Caco-2 (cell line): ENCODE measurements around the gene IFITM10. TPM values are rescaled to one million over a fixed set of nuclear protein-coding genes. Genes with fewer than 3 reads are reported as not detected.

Experiments
- BruUV-seq: library from RNA; stranded (reverse); fragments of 400-500 nt; replicated peaks from 2 replicates; lab custom pipeline; 2021; lab: Mats Ljungman, UMichigan
- CTCF ChIA-PET: fragments of 300-600 bp; sonication (Branson Sonifier 250); formaldehyde crosslinking; loops from one replicate; lab custom pipeline; 2022; ENCODE audit warnings: antibody characterized with exemption; lab: Charles Lee
- POLR2A ChIA-PET: fragments of 300-600 bp; sonication (Branson Sonifier 250); formaldehyde crosslinking; loops from one replicate; lab custom pipeline; 2022; ENCODE audit warnings: antibody characterized with exemption; lab: Charles Lee
- DNase-seq, 2 experiments: peaks; one replicate each; pipeline versions ENCODE4 v3.0.0 to v3.0.0-alpha.2; 2020 to 2022
- H3K27me3 ChIP-seq: replicated peaks from 2 replicates; pipeline ENCODE4 v1.6.0; 2011; ENCODE audit warnings: low read length; ENCODE audit not compliant: control insufficient read depth, insufficient read depth
- H3K36me3 ChIP-seq: 2 replicates; pipeline ENCODE4 v1.5.1; 2011; ENCODE audit warnings: low read length; ENCODE audit not compliant: control insufficient read depth, insufficient read depth
- H3K4me1 ChIP-seq: fragments of 250-450 bp; sonication (Bioruptor Pico); 2 replicates; pipeline ENCODE4 v1.5.1; 2020; ENCODE audit warnings: mild to moderate bottlenecking
- H3K4me3 ChIP-seq: 2 replicates; pipeline ENCODE4 v1.5.1; 2011; ENCODE audit warnings: low read depth, mild to moderate bottlenecking, control low read depth, low read length
- H3K9me3 ChIP-seq: fragments of 250-450 bp; sonication (Bioruptor Pico); 2 replicates; pipeline ENCODE4 v1.5.1; 2020; ENCODE audit warnings: mild to moderate bottlenecking, moderate library complexity
- H3K27ac Mint-ChIP-seq: one replicate; pipeline ENCODE4 v1.8.0; 2022; ENCODE audit warnings: mixed read lengths; ENCODE audit not compliant: unreplicated experiment
- H3K27me3 Mint-ChIP-seq: one replicate; pipeline ENCODE4 v1.8.0; 2022; ENCODE audit warnings: mixed read lengths; ENCODE audit not compliant: insufficient read depth, unreplicated experiment
- H3K36me3 Mint-ChIP-seq: one replicate; pipeline ENCODE4 v1.8.0; 2022; ENCODE audit warnings: mild to moderate bottlenecking, mixed read lengths; ENCODE audit not compliant: insufficient read depth, unreplicated experiment
- H3K4me1 Mint-ChIP-seq: one replicate; pipeline ENCODE4 v1.8.0; 2022; ENCODE audit warnings: low read depth, mixed read lengths; ENCODE audit not compliant: unreplicated experiment
- H3K4me3 Mint-ChIP-seq: one replicate; pipeline ENCODE4 v1.8.0; 2022; ENCODE audit warnings: mild to moderate bottlenecking, moderate library complexity, mixed read lengths; ENCODE audit not compliant: unreplicated experiment
- H3K9me3 Mint-ChIP-seq: one replicate; pipeline ENCODE4 v1.8.0; 2022; ENCODE audit warnings: mixed read lengths; ENCODE audit not compliant: unreplicated experiment
- CTCF ChIP-seq, 2 experiments: fragments of 200-600 bp in 1 of 2; IDR thresholded peaks; 1 replicate in 1 of 2; 2 replicates in 1 of 2; pipeline versions ENCODE4 v1.5.1 to v1.8.0; 2011 to 2022; ENCODE audit warnings: antibody characterized with exemption in 1 of 2, control low read depth in 1 of 2, inconsistent platforms in 1 of 2, low read depth in 1 of 2, low read length in 1 of 2, mild to moderate bottlenecking in 1 of 2, moderate library complexity in 1 of 2; ENCODE audit not compliant: insufficient read depth in 1 of 2, severe bottlenecking in 1 of 2, unreplicated experiment in 1 of 2
- intact Hi-C: fragments of 100-400 bp; cut with micrococcal nuclease; formaldehyde crosslinking; loops from one replicate; pipeline ENCODE4 v1.10.0; 2022; ENCODE audit not compliant: unreplicated experiment
- total RNA-seq: library from RNA; stranded (reverse); gene quantifications from 2 replicates; pipeline ENCODE4 v1.2.3, GENCODE V29; 2022

Gene IFITM10
- total RNA-seq, 1 experiment from 2014 or later, result 2.7 TPM

GRCh38 chr11:1746511-1746931, 3.9 kb downstream of the IFITM10 start:
- BruUV-seq, result no TSS peak
- Mint-ChIP-seq H3K4me1 (no peaks in the 10 kb centered on the region), H3K27ac (no peak overlapping the region), H3K36me3 (peaks cover 23% of the 10 kb centered on the region), H3K9me3 (peaks cover 8% of the 10 kb centered on the region), H3K4me3 (no peak overlapping the region), H3K27me3 (peaks cover 11% of the 10 kb centered on the region)
- no peak overlapping the region for H3K4me3 ChIP-seq
- H3K4me1 ChIP-seq, result 0 out of 2 replicates have a peak, but pooled peaks cover 6% of the 10 kb centered on the region
- H3K9me3 ChIP-seq, result no peaks in the 10 kb centered on the region
- no peaks in the 10 kb centered on the region for H3K36me3 ChIP-seq
- no peak for TF ChIP-seq CTCF (IDR thresholded peaks at IDR 0.05; ENCODE audit: insufficient read depth in 1 of 2, low read depth in 1 of 2, low read length in 1 of 2, severe bottlenecking in 1 of 2, unreplicated experiment in 1 of 2)
- DNase-seq, result peak in 1 of 2 experiments; percentile 25
- intact Hi-C loops, result no loop called here
- POLR2A ChIA-PET, result no interaction called here
- CTCF ChIA-PET, result no interaction called here
- H3K27me3 ChIP-seq, result no peaks in the 10 kb centered on the region

- no peaks in the 10 kb centered on the region for H3K9me3 ChIP-seq
- no peak overlapping the region for H3K27ac Mint-ChIP-seq
- TF ChIP-seq CTCF (IDR thresholded peaks at IDR 0.05; ENCODE audit: insufficient read depth in 1 of 2, low read depth in 1 of 2, low read length in 1 of 2, severe bottlenecking in 1 of 2, unreplicated experiment in 1 of 2), result no peak
- intact Hi-C loops, result no loop called here
- POLR2A ChIA-PET, result no interaction called here
- 0 out of 2 replicates have a peak, but pooled peaks cover 6% of the 10 kb centered on the region for H3K4me1 ChIP-seq
- H3K4me3 ChIP-seq, result no peak overlapping the region
- CTCF ChIA-PET, result no interaction called here
- no peaks in the 10 kb centered on the region for H3K27me3 ChIP-seq
- peak in 1 of 2 experiments; percentile 16 for DNase-seq
- BruUV-seq, result no TSS peak
- no peak overlapping the region for H3K4me3 Mint-ChIP-seq
- H3K36me3 ChIP-seq, result no peaks in the 10 kb centered on the region
- peaks cover 11% of the 10 kb centered on the region for H3K27me3 Mint-ChIP-seq
- peaks cover 8% of the 10 kb centered on the region for H3K9me3 Mint-ChIP-seq
- H3K4me1 Mint-ChIP-seq, result no peaks in the 10 kb centered on the region
- peaks cover 23% of the 10 kb centered on the region for H3K36me3 Mint-ChIP-seq
Measured at GRCh38 chr11:1745701-1746320, 4.6 kb downstream of the IFITM10 start.

- Histone ChIP-seq H3K4me3 (no peak overlapping the region), H3K36me3 (no peaks in the 10 kb centered on the region), H3K27me3 (no peaks in the 10 kb centered on the region), H3K9me3 (no peaks in the 10 kb centered on the region), H3K4me1 (0 out of 2 replicates have a peak, but pooled peaks cover 6% of the 10 kb centered on the region)
- H3K9me3 Mint-ChIP-seq, result peaks cover 8% of the 10 kb centered on the region
- CTCF ChIA-PET, result interaction anchor here (1.6 kb wide), 1 partner anchor 92 kb away, joined by 6 read pairs; no protein-coding TSS in a partner anchor
- DNase-seq, result peak in 1 of 2 experiments; percentile 21
- H3K4me3 Mint-ChIP-seq, result no peak overlapping the region
- H3K27ac Mint-ChIP-seq, result no peak overlapping the region
- POLR2A ChIA-PET, result no interaction called here
- peaks cover 17% of the 10 kb centered on the region for H3K36me3 Mint-ChIP-seq
- no peaks in the 10 kb centered on the region for H3K4me1 Mint-ChIP-seq
- intact Hi-C loops, result no loop called here
- BruUV-seq, result no TSS peak
- no peak for TF ChIP-seq CTCF (IDR thresholded peaks at IDR 0.05; ENCODE audit: insufficient read depth in 1 of 2, low read depth in 1 of 2, low read length in 1 of 2, severe bottlenecking in 1 of 2, unreplicated experiment in 1 of 2)
- peaks cover 7% of the 10 kb centered on the region for H3K27me3 Mint-ChIP-seq
Measured at GRCh38 chr11:1744891-1745700, 5.3 kb downstream of the IFITM10 start.
